ENCODE measurements around the gene FBXO40.

The FBXO40 gene

DNA sequence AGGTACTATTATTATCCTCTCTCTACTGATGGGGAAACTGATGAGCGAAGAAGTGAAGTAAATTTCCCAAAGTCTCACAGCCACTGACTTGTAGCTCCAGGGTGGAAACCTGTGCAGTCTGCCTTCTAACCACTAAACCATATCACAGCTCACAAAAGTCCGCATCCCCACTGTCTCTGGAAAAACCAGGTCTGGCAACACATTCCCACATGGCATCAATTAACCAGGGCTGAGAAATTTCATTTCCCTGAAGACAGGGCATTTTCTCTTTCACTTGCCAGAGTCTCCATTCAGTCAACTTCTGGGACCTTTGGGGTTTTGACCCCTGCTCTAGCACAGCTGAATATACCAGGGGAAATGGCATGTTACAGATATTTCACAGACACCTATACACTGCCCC lies 26.5 kb downstream of the FBXO40 start:
- H3K4me3 ChIP-seq (ENCODE audit: low read length) = no peak overlapping the region
- DNase-seq (ENCODE audit: low read depth) = no peak
- TF ChIP-seq, protein P1, sequence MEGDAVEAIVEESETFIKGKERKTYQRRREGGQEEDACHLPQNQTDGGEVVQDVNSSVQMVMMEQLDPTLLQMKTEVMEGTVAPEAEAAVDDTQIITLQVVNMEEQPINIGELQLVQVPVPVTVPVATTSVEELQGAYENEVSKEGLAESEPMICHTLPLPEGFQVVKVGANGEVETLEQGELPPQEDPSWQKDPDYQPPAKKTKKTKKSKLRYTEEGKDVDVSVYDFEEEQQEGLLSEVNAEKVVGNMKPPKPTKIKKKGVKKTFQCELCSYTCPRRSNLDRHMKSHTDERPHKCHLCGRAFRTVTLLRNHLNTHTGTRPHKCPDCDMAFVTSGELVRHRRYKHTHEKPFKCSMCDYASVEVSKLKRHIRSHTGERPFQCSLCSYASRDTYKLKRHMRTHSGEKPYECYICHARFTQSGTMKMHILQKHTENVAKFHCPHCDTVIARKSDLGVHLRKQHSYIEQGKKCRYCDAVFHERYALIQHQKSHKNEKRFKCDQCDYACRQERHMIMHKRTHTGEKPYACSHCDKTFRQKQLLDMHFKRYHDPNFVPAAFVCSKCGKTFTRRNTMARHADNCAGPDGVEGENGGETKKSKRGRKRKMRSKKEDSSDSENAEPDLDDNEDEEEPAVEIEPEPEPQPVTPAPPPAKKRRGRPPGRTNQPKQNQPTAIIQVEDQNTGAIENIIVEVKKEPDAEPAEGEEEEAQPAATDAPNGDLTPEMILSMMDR (IDR thresholded peaks at IDR 0.05; ENCODE audit: insufficient read depth, low read depth, low read length, missing control alignments) = no peak

DNA sequence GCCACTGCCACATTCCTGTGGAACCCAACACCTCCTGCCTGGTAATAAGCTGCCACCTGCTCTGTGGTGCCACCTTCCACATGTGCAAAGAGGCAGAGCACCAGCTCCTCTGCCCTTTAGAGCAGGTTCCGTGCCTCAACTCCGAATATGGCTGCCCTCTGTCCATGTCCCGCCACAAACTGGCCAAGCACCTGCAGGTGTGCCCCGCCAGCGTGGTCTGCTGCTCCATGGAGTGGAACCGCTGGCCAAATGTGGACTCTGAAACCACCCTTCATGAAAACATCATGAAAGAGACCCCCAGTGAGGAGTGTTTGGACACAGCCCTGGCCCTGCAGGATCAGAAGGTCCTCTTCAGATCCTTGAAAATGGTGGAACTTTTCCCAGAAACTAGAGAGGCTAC lies 28.3 kb downstream of the FBXO40 start:
- TF ChIP-seq, protein P1 (IDR thresholded peaks at IDR 0.05; ENCODE audit: insufficient read depth, low read depth, low read length, missing control alignments) = no peak
- DNase-seq (ENCODE audit: low read depth) = no peak
- no peak overlapping the region for H3K4me3 ChIP-seq (ENCODE audit: low read length)

DNA sequence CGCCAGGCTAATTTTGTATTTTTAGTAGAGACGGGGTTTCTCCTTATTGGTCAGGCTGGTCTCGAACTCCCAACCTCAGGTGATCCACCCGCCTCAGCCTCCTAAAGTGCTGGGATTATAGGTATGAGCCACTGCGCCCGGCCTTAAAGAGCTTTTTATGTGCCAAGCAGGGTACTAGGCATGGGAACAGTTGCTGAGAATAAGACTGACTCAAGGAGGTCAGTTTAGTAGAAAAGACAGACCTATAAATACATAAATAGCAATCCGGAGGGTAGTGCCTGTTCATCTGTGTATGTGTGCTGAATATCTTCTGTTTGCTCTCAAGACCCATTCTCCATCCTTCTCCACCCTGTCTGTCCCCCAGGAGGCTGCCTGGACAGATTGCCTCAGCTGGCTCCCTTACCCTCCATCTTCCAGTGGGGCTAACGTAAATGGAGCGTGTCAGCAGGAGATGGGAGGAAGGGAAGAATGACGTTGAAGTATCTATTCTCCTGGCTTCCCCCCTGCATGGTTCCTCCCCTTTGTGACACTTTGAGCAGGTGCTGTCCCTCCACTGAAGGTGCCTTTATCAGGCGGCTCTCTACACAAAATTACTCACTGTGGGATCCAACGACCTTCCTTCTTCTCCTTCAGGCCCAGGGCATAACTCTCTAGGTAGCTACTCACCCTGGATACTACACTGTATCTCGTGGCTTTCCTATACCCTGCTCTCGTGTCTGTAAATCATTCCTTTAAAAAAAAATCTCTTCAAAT lies 31.1 kb downstream of the FBXO40 start:
- H3K4me3 ChIP-seq (ENCODE audit: low read length) = no peak overlapping the region
- no peak for DNase-seq (ENCODE audit: low read depth)
- TF ChIP-seq, protein P1 (IDR thresholded peaks at IDR 0.05; ENCODE audit: insufficient read depth, low read depth, low read length, missing control alignments) = no peak

DNA sequence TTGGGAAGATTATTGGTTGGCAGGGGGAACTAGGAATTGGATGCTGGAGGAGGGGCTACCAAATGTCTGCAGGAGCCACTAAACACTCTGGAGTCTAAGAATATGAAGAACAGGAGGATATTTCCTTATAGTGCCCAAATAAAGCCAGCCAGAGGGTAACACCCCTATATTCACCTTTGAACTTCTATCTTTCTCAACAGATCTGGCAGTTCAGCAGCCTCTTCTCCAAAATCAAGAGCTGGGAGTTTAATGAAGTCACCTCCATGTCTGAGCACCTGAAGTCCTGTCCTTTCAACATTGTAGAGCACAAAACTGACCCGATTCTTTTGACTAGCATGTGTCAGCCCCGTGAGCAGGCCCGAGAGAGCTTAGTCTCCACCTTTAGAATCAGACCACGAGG lies 33.3 kb downstream of the FBXO40 start:
- no peak overlapping the region for H3K4me3 ChIP-seq (ENCODE audit: low read length)
- TF ChIP-seq, protein P1 (IDR thresholded peaks at IDR 0.05; ENCODE audit: insufficient read depth, low read depth, low read length, missing control alignments) = no peak
- no peak for DNase-seq (ENCODE audit: low read depth)

DNA sequence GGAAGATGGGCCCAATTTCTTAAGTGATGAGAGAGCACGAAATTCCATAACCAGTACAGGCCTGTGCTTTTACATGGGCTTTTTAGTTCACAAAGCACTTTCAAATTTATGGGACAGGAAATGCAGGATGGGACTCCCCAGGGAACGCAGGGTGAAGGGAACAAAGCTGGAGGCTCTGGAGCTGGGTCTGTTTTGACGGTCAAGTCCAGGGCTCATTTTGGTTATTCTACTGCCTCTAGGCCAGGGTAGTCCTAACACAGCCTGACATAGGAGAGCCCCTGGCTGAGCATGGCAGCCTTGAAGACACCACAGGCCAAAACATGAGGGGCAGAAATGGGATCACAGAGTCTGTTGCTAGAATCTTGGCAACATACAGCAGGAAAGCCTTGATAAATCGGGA lies 34.0 kb downstream of the FBXO40 start:
- TF ChIP-seq, protein P1 (IDR thresholded peaks at IDR 0.05; ENCODE audit: insufficient read depth, low read depth, low read length, missing control alignments) = no peak
- H3K4me3 ChIP-seq (ENCODE audit: low read length) = no peak overlapping the region
- DNase-seq (ENCODE audit: low read depth) = no peak

DNA sequence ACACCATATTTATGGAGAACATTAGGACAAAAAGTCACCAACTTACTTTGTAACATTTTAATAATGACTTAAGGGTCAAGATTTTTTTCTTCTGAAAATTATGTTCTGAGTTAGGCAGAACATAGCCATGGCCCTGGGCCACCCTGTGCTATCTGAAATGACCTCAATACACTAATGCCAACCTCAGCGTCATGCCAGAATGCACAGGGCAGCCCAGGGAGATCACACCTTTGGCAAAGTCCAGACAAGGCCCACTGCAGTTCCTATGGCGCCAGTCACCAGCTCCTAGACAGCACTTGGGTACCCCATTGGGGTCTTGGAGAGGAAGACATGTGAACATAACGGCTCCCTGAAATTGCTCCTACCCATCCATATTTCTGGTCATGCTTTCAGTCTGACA lies 34.4 kb downstream of the FBXO40 start:
- TF ChIP-seq, protein P1 (IDR thresholded peaks at IDR 0.05; ENCODE audit: insufficient read depth, low read depth, low read length, missing control alignments) = no peak
- DNase-seq (ENCODE audit: low read depth) = no peak
- H3K4me3 ChIP-seq (ENCODE audit: low read length) = no peak overlapping the region

DNA sequence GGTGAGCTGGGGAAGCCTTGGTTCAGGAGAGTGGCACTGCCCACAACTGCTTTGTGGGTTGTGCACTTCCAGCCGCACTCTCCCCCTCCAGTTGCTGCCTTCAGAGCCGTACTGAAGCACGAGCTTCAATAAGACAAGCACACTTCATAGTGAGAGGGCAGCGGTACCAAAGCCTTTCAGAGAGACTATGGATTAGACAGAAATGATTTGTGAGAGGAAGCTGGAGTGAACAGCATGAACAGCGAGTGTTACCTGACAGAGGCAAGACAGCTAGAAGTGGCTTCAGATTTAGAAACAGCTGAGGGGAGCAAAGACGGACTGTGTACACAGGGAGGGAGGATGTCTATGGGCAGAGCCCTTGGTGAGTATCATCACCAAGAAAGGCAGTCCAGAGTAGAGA lies 36.4 kb downstream of the FBXO40 start:
- TF ChIP-seq, protein P1 (IDR thresholded peaks at IDR 0.05; ENCODE audit: insufficient read depth, low read depth, low read length, missing control alignments) = no peak
- H3K4me3 ChIP-seq (ENCODE audit: low read length) = no peak overlapping the region
- DNase-seq (ENCODE audit: low read depth) = no peak
